KBM-7 (cell line): ENCODE data around the gene RPP38.
A peak's percentile ranks its signal among the peaks of the same experiment; 100 is the strongest.

Experiments used
- DNase-seq: peaks from one replicate; pipeline ENCODE4 v3.0.0-alpha.2; 2015
- in situ Hi-C: fragments of 300-500 bp; cut with MboI; formaldehyde crosslinking; loops from 2 replicates; pipeline ENCODE4 v1.14.3; 2020; ENCODE audit warnings: low sequenced_read_pairs, low pct_unique_long_range_greater_than_20kb, mixed read lengths

The RPP38 gene

DNA sequence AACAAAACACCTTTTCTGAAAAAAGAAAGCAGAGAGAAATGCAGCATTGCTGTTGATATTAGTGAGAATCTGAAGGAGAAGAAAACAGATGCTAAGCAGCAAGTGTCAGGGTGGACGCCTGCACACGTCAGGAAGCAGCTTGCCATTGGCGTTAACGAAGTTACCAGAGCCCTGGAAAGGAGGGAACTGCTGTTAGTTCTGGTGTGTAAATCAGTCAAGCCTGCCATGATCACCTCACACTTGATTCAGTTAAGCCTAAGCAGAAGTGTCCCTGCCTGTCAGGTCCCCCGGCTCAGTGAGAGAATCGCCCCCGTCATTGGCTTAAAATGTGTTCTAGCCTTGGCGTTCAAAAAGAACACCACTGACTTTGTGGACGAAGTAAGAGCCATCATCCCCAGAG lies 6.4 kb downstream of the RPP38 start:
- in situ Hi-C loops = no loop called here
- DNase-seq = no peak

DNA sequence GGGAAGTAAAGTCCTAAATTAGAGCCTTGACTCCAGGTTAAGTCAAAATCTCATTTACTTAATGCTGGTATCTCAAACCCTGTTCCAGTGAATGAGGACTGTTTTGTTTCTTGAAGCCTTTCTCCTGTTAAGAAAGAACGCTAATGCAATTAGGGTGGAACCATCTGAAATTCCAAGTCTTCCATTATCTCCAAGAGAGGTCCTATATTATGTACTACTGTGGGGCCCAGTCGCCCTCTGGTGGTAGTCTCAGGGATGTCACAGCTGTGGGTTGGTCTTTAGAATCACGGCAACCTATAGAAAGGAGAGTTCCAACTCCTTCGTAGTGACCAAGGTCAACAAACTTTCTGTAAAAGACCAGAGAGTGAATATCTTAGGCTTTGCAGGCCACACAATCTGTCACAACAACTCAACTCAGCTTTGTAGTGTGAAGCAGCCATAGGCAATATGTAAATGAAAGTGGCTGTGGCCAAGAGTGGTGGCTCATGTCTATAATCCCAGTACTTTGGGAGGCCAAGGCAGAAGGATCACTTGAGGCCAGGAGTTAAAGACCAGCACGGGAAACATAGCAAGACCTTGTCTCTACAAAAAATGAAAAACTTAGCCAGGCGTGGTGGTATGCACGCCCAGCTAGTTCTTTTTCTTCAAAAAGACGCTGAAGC lies 9.3 kb downstream of the RPP38 start:
- in situ Hi-C loops = no loop called here
- DNase-seq = peak; percentile 79

DNA sequence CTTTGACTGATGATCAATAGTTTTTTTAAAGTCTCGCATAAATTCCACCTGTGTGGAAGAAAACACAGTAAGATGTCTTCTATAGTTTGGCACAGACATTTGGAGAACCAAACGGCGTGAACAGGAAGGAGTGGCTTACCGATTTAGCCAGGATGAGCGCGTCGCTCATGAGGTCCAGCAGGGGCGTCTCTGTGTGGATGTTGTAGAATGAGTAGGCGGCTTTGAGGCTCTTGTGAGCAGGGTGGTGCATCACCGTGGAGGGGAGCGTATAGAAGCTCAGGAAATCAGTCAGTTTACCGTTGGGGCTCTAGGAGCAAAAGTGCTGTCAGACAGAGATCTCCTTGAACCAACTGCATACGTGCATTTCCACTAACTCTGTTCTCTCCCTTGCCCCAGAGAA lies 15.5 kb downstream of the RPP38 start:
- no peak for DNase-seq
- in situ Hi-C loops = no loop called here

DNA sequence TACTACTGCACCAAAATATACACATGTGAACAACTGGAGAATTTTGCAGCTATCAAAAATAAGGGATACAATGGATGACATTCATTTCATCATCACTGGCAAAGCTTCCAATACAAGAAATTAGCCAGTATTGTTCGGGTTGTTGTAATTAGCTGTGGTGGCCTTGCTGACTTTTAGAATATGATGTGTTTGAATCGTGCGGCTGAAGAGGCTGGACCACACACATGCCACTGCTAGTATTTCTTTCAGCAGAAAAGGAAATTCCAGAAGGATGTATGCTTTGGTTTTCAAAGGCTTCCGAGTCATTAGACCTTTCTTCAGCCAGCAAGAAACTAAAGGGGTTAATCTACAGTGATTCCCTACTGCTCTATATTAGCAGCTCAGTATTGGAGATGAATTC lies 16.6 kb downstream of the RPP38 start:
- in situ Hi-C loops = no loop called here

DNA sequence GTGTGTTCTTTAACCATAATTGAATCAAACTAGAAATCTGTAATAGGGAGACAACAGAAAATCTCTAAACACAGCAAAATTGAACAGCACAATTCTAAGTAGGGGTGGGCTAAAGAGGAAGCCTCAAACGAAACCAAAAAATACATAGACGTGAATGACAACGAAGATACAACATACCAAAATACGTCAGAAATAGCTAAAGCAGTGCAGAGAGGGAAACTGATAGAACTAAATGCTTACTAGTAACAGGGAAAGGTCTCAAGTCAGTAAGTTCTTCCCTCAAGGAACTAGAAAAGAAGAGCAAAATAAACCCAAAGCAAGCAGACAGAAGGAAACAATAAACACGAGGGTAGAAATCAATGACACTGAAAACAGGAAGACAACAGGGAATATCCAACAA lies 19.1 kb downstream of the RPP38 start:
- no peak for DNase-seq
- in situ Hi-C loops = no loop called here

More for the DNA sequence above, 16.6 kb downstream of the RPP38 start:
- DNase-seq = no peak

DNA sequence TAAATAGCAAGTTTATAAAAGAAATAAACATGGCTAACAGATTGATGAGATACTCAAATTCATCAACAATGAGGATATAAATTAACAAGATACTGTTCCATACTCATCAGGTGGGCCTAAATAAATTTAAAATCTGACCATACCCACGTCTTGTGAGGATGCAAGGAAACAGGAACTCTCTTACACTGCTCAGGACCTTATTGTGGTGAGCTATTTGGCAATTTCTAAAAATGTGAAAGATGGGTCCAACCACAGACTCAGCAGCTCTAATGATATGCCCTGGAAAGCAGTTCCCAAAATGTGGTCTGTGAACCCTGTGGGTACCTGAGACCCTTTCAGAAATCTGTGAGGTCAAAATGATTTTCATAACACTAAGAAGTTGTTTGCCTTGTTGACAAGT lies 21.5 kb downstream of the RPP38 start:
- no peak for DNase-seq
- in situ Hi-C loops = no loop called here

DNA sequence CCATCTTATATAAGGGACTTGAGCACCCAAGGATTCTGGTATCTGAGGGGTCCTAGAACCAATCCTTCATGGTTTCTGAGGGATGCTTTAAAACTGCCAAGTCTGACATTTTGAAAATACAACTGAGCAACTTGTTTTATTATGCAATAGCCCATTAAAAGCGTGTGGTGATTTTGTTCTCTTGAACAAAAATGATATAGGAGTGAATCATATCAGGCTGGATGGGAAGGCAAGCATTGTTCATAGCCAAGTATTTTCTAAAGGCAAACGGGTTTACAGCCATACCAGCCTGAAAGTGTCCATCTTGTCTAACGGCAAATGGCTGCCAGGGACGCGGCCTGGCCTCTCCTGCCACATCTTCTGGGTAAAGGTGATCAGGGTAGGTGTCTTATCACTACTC lies 23.4 kb downstream of the RPP38 start:
- DNase-seq = no peak
- in situ Hi-C loops = no loop called here

DNA sequence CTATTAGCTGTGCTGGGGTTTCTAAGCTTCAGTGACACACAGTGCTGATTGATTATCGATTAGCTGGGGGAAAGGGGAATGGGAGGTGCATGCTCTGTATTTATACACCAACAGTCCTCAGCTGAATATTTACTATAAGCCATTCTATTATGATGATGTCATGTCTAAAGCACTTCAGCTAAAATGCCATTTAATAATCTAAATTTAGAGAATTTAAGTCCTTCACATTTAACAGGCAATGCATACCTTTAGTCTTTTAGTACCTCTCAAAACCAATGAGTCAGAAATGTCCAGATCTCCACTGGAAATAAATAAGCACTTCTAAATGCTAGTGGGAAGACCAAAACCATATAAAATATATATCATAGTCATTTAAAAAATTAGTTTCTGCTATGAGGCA lies 24.6 kb downstream of the RPP38 start:
- no peak for DNase-seq
- in situ Hi-C loops = no loop called here

DNA sequence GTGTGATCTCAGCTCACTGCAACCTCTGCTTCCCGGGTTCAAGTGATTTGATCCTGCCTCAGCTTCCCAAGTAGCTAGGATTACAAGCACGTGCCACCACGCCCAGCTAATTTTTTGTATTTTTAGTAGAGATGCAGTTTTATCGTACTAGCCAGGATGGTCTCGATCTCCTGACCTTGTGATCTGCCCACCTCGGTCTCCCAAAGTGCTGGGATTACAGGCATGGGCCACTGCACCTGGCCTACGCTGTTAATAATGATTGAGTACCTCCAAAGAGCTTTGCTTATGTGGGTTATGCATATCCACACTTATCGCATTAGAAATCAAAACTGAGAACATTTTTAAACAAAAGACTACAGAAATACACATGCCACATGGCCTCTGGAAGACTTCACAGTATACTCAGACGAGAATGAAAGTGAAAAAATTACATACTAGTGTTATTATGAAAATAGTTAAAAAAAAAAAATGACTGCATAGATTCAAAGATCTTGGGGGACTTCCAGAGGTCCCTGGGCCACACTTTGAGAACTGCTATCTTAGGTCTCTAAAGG lies 25.4 kb downstream of the RPP38 start:
- in situ Hi-C loops = no loop called here
- DNase-seq = no peak

DNA sequence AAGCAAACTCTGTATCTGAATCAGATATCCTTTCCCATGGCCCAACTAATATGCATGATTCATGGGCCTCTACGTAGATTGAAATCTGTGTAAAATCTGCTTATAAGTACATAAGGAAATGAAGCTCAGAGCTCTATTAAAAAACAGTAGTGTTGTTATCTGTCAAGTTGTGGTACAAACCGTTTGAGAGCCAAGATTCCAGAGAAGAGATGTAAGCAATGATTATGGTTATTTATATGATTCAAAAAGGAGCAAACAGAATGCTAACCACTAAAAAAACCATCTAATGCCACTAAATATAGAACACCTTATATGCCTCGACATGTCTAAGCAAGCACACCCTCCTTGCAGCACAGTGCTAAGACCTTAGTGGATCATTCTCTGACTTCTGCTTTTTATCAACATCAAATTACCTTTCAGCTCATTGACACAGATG lies 26.6 kb downstream of the RPP38 start:
- peak; percentile 34 for DNase-seq
- in situ Hi-C loops = no loop called here

DNA sequence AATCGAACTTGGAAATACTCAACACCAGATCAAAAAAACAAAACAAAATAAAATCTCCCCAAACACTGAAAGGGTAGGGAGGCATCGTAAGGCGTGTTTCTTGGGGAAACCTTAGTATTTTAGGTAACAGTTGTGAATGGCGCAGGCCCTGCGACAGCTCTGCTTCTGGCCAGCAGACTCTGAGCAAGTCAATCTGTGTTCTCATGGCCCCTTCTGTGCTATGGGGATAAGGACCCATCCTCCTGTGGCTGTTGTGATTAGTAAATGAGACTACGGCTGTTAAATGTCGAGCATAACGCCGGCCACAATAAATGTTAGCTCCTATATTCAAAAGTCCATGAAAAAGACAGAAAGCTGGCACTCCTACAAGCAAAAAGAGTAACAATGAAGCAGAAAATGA lies 27.0 kb downstream of the RPP38 start:
- in situ Hi-C loops = no loop called here

DNA sequence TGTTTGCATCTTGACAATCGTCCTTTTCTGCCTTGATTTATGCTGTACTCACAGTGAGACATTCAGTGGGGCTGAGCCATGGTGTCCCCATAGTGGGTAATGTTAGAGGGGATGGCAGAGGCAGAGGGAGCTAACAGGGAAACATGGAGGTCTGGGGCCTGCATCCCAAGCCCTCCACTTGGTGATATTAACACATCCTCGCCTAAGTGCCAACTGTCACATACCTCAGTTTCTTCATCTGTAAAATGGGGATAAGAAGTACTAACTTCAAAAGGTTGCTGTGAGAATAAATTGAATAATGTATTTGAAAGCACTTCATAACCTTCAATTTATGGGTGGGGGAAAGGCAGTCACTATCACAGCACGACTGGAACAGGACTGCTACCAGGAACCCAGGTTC lies 27.8 kb downstream of the RPP38 start:
- DNase-seq = no peak
- in situ Hi-C loops = no loop called here

More for the DNA sequence above, 27.0 kb downstream of the RPP38 start:
- DNase-seq = no peak

DNA sequence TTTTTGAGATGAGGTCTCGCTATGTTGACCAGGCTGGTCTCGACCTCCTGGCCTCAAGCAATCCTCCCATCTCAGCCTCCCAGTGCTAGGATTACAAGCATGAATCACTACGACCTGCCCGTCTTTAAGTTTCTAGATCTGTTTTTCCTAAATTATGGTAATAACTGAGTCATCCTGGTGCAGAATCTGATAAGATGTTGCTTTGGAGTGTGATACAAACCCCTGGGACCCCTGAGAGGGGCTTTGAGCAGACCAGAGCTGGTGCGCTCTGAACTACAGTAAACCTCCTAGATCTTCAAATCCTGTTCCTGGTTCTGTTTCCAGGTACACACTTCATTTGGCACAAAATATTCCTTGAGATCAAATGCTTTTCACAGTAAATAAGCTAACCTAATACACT lies 34.2 kb downstream of the RPP38 start:
- no peak for DNase-seq
- in situ Hi-C loops = no loop called here

DNA sequence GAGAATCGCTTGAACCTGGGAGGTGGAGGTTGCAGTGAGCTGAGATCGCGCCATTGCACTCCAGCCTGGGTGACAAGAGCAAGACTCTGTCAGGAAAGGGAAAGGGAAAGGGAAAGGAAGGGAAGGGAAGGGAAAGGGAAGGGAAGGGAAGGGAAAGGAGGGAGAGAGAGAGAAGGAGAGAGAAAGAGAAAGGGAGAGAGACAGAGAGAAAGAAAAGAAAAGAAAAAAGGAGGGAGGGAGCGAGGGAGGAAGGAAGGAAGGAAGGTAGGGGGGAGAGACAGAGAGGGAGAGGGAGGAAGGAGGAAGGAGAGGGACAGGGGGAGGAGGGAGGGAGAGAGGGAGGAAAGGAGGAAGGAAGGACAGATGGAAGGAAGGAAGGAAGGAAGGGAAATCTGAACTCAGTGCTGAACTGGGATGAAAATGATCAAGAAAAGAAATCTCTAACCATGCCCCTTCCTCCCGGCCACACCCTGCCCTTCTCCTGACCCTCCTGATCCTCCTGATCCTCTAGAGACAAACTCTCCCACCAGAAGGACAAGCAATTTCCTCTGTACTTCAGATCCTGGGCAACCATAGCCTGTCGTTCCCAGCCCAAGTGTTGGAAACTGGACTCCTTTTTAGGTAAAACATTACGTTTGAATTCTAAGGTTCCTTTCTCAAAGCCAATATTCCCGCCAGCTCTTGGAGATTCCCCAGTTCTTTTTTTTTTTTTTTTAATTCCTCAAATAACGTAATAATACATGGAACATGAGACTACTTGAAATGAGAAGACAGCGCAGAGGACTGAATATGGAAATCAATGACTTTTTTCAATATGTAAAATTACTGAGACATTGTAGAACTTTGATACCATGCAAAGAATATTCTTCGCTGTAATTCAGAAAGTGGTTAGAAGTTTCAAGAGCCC lies 39.2 kb downstream of the RPP38 start:
- in situ Hi-C loops = no loop called here
- DNase-seq = no peak

DNA sequence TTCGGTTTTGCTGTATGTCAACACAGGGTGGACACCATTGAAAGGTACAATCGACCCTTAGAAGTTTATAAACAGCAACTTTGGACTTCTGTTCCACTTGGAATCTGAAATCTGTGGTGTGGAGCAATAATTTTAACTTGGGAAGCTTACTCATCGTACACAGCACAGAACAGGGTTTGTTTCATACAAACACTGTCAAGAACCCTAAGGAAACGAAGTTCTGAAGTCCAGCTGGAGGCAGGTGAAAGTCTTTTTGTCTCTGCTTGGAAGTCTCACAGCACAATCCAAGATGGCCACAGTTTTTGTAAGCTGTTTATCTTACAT lies 39.8 kb downstream of the RPP38 start:
- in situ Hi-C loops = no loop called here
- DNase-seq = no peak

DNA sequence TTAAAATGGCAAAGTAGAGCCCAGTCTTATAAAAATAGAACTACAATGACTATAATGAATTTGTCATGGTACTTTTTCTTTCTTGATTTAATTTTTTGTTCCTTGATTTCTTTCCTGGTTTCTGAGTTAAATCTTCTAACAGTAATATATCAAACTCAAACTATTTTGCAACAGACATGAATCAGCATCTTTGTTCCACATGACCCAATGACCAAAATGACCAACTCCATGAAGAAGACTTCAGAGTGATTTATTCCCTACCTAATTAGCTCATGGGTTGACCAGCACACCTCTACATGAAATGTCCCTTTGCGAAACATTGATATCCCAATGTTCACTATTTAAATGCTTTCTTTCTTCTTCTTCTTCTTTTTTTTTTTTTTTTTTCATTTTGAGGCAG lies 40.5 kb downstream of the RPP38 start:
- no peak for DNase-seq
- in situ Hi-C loops = no loop called here

DNA sequence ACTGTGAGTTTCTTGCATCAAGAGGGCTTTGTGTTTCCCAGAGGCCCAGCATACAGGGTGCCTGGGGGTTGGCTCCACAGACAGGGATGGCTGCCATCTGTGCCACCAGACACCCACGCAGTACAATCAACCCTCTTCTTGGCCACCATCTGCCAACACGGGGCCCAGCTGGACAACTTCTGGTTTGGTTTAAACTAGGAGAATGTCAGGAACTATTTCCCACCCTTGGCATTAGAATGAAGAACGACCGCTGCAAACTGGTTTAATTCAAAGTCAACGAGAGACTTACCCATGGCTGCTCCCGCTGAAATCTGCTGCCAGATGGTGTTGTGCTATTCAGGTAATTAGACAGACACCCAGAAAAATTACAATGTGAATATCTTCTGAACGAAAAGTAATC lies 43.5 kb downstream of the RPP38 start:
- no peak for DNase-seq
- in situ Hi-C loops = no loop called here

DNA sequence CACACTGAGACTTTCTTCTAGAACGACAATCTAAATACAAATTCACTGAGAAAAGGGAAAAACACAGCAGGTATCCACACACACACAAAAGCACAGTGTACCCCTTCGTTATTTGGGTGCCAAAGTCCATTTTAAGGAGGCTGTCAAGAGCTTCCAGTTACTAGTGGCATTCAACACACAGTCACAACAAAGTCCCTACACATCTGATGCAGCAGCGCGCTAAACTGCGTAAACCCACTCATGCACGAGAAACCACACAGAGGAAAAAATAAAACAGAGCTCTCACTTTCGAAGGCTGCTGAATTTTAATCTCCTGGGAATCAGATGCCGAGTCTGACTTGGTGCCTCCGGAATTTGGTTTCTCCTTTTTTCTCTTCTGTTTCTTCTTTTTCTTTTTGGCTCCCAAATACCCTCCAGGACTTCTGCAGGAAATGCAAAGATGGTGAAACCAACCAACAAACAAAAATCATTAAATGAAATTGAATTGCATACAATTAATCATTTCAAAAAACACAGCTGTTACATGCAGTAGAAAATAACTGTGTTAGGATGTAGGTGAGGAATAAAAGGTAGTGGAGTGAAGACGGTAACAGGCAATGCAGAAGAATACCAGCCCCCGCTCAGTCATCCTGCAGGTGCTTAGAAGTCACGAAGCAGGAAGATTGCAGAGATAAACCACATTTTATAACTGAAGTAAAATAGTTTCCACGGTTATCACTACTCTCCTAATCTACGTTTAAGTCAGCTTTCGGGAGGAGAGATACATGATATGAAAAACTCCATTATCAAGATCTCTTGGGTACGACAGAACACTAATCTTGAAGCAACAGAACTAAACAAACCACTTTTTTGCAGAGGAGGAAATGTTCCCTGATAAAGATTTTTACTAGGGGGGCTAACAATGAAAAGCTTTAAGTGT lies 44.2 kb downstream of the RPP38 start:
- DNase-seq = no peak
- in situ Hi-C loops = no loop called here

DNA sequence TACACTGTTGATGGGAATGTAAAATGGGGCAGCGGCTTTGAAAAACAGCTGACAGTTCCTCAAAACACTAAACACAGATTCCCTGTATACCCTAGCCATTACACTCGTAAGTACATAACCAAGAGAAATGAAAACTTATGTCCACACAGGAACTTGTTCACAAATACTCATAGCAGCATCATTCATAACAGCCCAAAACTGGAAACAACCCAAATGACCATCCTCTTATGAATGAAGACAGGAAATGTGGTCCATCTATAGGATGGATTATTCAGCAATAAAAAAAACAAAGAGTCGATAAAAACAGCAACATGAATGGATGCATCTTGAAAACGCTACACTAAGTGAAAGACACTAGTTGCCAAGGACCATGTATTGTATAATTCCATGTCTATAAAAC lies 47.6 kb downstream of the RPP38 start:
- DNase-seq = no peak
- in situ Hi-C loops = no loop called here

DNA sequence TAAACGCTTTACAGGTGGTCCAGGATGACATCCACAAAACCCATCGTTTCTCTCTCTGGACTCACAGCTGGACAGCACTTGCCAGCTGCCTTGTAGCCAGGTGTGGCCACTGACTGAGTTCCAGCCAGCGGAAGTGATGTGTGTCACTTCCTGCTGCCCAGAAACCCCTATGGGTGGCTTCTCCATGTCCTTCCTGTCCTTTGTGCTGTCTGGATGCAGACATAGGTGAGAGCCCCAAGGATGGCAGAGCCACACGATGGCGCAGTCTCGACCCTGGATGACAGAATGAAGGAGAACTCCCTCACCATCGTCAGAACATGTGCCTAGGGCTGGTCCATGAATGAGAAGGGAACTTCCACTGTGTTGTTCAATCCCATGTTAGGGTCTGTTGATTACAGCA lies 49.2 kb downstream of the RPP38 start:
- in situ Hi-C loops = no loop called here
- DNase-seq = peak; percentile 56
